ENCODE results near the gene SLC39A11. TPM values are rescaled to one million over a fixed set of nuclear protein-coding genes. Genes with fewer than 3 reads are reported as not detected.

The SLC39A11 gene
- polyA plus RNA-seq, 1 of the 3 experiments (the other 2 are of a cell fraction) = 23.5 TPM

GRCh38 chr17:72998343-72998742, 94.1 kb downstream of the SLC39A11 start:
- no peak for TF ChIP-seq RAD21 (IDR thresholded peaks at IDR 0.05; ENCODE audit: low read length)
- TF ChIP-seq ELF1 (IDR thresholded peaks at IDR 0.05) = no peak
- TF ChIP-seq FOSL2 (IDR thresholded peaks at IDR 0.05; ENCODE audit: borderline replicate concordance, low read depth) = no peak
- no peak for TF ChIP-seq RXRA (IDR thresholded peaks at IDR 0.05; ENCODE audit: borderline replicate concordance, low read depth)
- TF ChIP-seq POLR2AphosphoS5 (IDR thresholded peaks at IDR 0.05; ENCODE audit: low read depth, low read length) = no peak
- TF ChIP-seq SMC3 (IDR thresholded peaks at IDR 0.05; ENCODE audit: low read depth, low read length) = no peak
- TF ChIP-seq, protein P1, sequence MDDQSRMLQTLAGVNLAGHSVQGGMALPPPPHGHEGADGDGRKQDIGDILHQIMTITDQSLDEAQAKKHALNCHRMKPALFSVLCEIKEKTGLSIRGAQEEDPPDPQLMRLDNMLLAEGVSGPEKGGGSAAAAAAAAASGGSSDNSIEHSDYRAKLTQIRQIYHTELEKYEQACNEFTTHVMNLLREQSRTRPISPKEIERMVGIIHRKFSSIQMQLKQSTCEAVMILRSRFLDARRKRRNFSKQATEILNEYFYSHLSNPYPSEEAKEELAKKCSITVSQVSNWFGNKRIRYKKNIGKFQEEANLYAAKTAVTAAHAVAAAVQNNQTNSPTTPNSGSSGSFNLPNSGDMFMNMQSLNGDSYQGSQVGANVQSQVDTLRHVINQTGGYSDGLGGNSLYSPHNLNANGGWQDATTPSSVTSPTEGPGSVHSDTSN (IDR thresholded peaks at IDR 0.05) = no peak
- TF ChIP-seq, protein P2, sequence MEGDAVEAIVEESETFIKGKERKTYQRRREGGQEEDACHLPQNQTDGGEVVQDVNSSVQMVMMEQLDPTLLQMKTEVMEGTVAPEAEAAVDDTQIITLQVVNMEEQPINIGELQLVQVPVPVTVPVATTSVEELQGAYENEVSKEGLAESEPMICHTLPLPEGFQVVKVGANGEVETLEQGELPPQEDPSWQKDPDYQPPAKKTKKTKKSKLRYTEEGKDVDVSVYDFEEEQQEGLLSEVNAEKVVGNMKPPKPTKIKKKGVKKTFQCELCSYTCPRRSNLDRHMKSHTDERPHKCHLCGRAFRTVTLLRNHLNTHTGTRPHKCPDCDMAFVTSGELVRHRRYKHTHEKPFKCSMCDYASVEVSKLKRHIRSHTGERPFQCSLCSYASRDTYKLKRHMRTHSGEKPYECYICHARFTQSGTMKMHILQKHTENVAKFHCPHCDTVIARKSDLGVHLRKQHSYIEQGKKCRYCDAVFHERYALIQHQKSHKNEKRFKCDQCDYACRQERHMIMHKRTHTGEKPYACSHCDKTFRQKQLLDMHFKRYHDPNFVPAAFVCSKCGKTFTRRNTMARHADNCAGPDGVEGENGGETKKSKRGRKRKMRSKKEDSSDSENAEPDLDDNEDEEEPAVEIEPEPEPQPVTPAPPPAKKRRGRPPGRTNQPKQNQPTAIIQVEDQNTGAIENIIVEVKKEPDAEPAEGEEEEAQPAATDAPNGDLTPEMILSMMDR (IDR thresholded peaks at IDR 0.05) = no peak
- no peak for TF ChIP-seq TAF1 (IDR thresholded peaks at IDR 0.05; ENCODE audit: borderline replicate concordance, low read depth, low read length)
- TF ChIP-seq JUND (IDR thresholded peaks at IDR 0.05) = no peak
- TF ChIP-seq EZH2phosphoT487 (IDR thresholded peaks at IDR 0.05; ENCODE audit: borderline replicate concordance, low read depth) = no peak
- no peak for TF ChIP-seq FOXM1 (IDR thresholded peaks at IDR 0.05; ENCODE audit: low read depth)
- no peak for TF ChIP-seq YY1 (IDR thresholded peaks at IDR 0.05; ENCODE audit: low read depth)
- TF ChIP-seq USF1 (IDR thresholded peaks at IDR 0.05; ENCODE audit: borderline replicate concordance, low read depth) = no peak
- no peak for TF ChIP-seq REST (IDR thresholded peaks at IDR 0.05; ENCODE audit: low read depth, low read length)
- TF ChIP-seq RFX5 (IDR thresholded peaks at IDR 0.05; ENCODE audit: low read length) = no peak
- TF ChIP-seq, protein P3, sequence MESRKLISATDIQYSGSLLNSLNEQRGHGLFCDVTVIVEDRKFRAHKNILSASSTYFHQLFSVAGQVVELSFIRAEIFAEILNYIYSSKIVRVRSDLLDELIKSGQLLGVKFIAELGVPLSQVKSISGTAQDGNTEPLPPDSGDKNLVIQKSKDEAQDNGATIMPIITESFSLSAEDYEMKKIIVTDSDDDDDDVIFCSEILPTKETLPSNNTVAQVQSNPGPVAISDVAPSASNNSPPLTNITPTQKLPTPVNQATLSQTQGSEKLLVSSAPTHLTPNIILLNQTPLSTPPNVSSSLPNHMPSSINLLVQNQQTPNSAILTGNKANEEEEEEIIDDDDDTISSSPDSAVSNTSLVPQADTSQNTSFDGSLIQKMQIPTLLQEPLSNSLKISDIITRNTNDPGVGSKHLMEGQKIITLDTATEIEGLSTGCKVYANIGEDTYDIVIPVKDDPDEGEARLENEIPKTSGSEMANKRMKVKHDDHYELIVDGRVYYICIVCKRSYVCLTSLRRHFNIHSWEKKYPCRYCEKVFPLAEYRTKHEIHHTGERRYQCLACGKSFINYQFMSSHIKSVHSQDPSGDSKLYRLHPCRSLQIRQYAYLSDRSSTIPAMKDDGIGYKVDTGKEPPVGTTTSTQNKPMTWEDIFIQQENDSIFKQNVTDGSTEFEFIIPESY (IDR thresholded peaks at IDR 0.05; ENCODE audit: borderline replicate concordance, low read depth) = no peak
- no peak for TF ChIP-seq MXI1 (IDR thresholded peaks at IDR 0.05; ENCODE audit: low read depth, low read length)
- TF ChIP-seq NRF1 (IDR thresholded peaks at IDR 0.05; ENCODE audit: low read depth, low read length) = no peak
- TF ChIP-seq, protein P4, sequence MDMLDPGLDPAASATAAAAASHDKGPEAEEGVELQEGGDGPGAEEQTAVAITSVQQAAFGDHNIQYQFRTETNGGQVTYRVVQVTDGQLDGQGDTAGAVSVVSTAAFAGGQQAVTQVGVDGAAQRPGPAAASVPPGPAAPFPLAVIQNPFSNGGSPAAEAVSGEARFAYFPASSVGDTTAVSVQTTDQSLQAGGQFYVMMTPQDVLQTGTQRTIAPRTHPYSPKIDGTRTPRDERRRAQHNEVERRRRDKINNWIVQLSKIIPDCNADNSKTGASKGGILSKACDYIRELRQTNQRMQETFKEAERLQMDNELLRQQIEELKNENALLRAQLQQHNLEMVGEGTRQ (IDR thresholded peaks at IDR 0.05; ENCODE audit: borderline replicate concordance, low read depth, low read length) = no peak
- Histone ChIP-seq H3K9ac (peak overlapping the region; percentile 20; the same call in 1 of the 2 replicates), H3K4me2 (peak overlapping the region; percentile 14), H3K36me3 (replicated peaks in 1 of 2; ENCODE audit: control insufficient read depth in 1 of 2, insufficient read depth in 2 of 2, low read length in 1 of 2) (no peaks in the 10 kb centered on the region), H3F3A (replicated peaks; ENCODE audit: insufficient read depth) (peaks cover 18% of the 10 kb centered on the region), H3K4me1 (ENCODE audit: control insufficient read depth in 1 of 2, insufficient read depth in 2 of 2, low read depth in 1 of 2, low read length in 1 of 2) (peaks cover 7 to 12% of the 10 kb centered on the region in 2 experiments; a peak in 3 of 4 replicates), H3K27ac (ENCODE audit: low read depth in 2 of 2, low read length in 1 of 2) (peak overlapping the region in 1 of 2 experiments; percentile 74; a peak in 2 of 4 replicates), H2AFZ (ENCODE audit: low read depth) (no peak overlapping the region), H3K4me3 (ENCODE audit: low read depth in 2 of 2, low read length in 1 of 2) (no peak overlapping the region), H3K9me2 (no peaks in the 10 kb centered on the region), H3K79me2 (ENCODE audit: insufficient read depth) (no peaks in the 10 kb centered on the region), H3K9me3 (no peaks in the 10 kb centered on the region), H3K27me3 (ENCODE audit: insufficient read depth) (no peaks in the 10 kb centered on the region), H4K20me1 (ENCODE audit: insufficient read depth) (no peaks in the 10 kb centered on the region)
- WGBS (ENCODE audit: low lambda C conversion rate) = 68% methylated on average over 1 of the region's 1 CpG
- POLR2A ChIA-PET = no interaction called here
- no peak for DNase-seq
- CTCF ChIA-PET = interaction anchor here (1.0 kb wide), 1 partner anchor 191 kb away, joined by 3 read pairs; no protein-coding TSS in a partner anchor
